Stomach (tissue), 9 donors: ENCODE measurements around the gene STMN1. TPM values are rescaled to one million over a fixed set of nuclear protein-coding genes. Genes with fewer than 3 reads are reported as not detected.
A peak's percentile ranks its signal among the peaks of the same experiment; 100 is the strongest.

Experiments
- DNase-seq, 2 donors: peaks; one replicate each; pipeline versions ENCODE4 v3.0.0 to v3.0.0-alpha.2; 2013 to 2019
- H3K27ac ChIP-seq, 5 donors: fragments of 200-600 bp in 4 of 5; sonication (generic) in 4 of 5; one replicate each; pipeline ENCODE4 v1.5.1; 2013 to 2019; ENCODE audit warnings: mild to moderate bottlenecking in 1 of 5, moderate library complexity in 1 of 5
- H3K27me3 ChIP-seq, 3 donors: fragments of 200-600 bp; sonication (generic); one replicate each; pipeline ENCODE4 v1.5.1; 2017 to 2019; ENCODE audit warnings: mixed run types in 1 of 3
- H3K36me3 ChIP-seq, 4 donors: fragments of 200-600 bp; sonication (generic); 1 replicate in 3 of 4; 2 replicates in 1 of 4; pipeline ENCODE4 v1.5.1; 2016 to 2019
- H3K4me1 ChIP-seq, 4 donors: fragments of 200-600 bp; sonication (generic); one replicate each; pipeline ENCODE4 v1.5.1; 2016 to 2019
- H3K4me3 ChIP-seq, 4 donors: fragments of 200-600 bp; sonication (generic) in 3 of 4; one replicate each; pipeline ENCODE4 v1.5.1; 2016 to 2019; ENCODE audit warnings: mild to moderate bottlenecking in 1 of 4
- H3K9me3 ChIP-seq, 4 donors: fragments of 200-600 bp; sonication (generic); one replicate each; pipeline ENCODE4 v1.5.1; 2016 to 2019
- EP300 ChIP-seq: sonication (generic); formaldehyde crosslinking; IDR thresholded peaks from one replicate; pipeline ENCODE4 v1.6.1; 2017; ENCODE audit warnings: antibody characterized with exemption
- POLR2A ChIP-seq, 4 donors: fragments of 450-650 bp; IDR thresholded peaks; one replicate each; pipeline ENCODE4 v1.6.1; 2016; ENCODE audit warnings: antibody characterized with exemption in 4 of 4, control low read depth in 2 of 4, mild to moderate bottlenecking in 1 of 4, moderate library complexity in 1 of 4
- POLR2AphosphoS5 ChIP-seq, 3 donors: sonication (generic); formaldehyde crosslinking; IDR thresholded peaks; one replicate each; pipeline ENCODE4 v1.6.1; 2016; ENCODE audit warnings: antibody characterized with exemption in 3 of 3
- WGBS, 5 donors: extraction: QIAGEN DNeasy Blood & Tissue Kit in 3 of 5; methylation state at CpG; one replicate each; pipeline versions ENCODE4 v1.1.5 to v1.1.7; 2013 to 2018; 5-methylcytosine and 5-hydroxymethylcytosine counted together
- intact Hi-C: fragments of 100-400 bp; cut with DNase I; formaldehyde crosslinking; loops from one replicate; pipeline ENCODE4 v1.15.1; 2023; ENCODE audit warnings: low total_unique reads
- polyA plus RNA-seq, 3 donors: library from polyadenylated mRNA; stranded (reverse); fragments of 200-250 nt; gene quantifications; one replicate each; pipeline ENCODE4 v1.2.3, GENCODE V29; 2013
- total RNA-seq, 5 donors: library from RNA; depleted of rRNA; stranded (reverse); fragments of >200 nt; gene quantifications; one replicate each; pipeline versions ENCODE4 v1.1.0 to v1.2.3, GENCODE V29; 2014 to 2016
- TF ChIP-seq, protein P1 (sequence below), 7 experiments: fragments of 450-650 bp in 4 of 7; fragments of 200-600 bp in 3 of 7; sonication (generic) in 3 of 7; IDR thresholded peaks; one replicate each; pipeline ENCODE4 v1.5.1; 2016 to 2019; ENCODE audit warnings: antibody characterized with exemption in 7 of 7, control low read depth in 2 of 7, mild to moderate bottlenecking in 1 of 7
- donor health status: healthy with polysubstance abuse.
- donor health status: Bipolar disorder and iron deficiency.
- donor health status: healthy.

Gene STMN1
- total and polyA plus RNA-seq, 8 donors, result 25.9 to 109 (median 73.2) TPM

DNA sequence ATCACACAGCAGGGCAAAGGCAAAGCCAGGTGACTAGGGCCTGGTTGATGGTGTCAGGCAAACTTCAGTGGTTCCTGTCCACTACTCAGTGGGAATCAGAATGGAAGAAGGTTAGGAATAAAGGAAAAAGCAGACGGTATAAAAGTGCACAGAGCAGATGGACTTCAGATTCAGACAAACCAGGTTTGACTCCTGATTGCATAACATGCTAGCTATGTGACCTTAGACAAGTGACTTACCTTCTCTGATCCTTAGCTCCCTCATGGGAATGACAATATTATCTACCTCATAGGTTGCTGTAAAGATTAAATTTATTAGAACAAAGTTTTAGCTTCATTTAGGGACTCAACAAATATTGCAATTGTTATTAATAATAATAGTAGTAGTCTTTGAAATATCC is 35.6 kb downstream of the STMN1 start:
- WGBS, 5 donors, result 66 to 87% (median 76%) methylated on average over 1 of the region's 1 CpG
- H3K27me3 ChIP-seq, result no peaks in the 10 kb centered on the region
- H3K9me3 ChIP-seq, result no peaks in the 10 kb centered on the region
- intact Hi-C loops, result no loop called here
- no peak overlapping the region for H3K4me3 ChIP-seq
- no peak for DNase-seq
- H3K27ac ChIP-seq, result peak overlapping the region in 4 of 5 donors; percentile 22 to 56 (median 46)
- peaks cover 0 to 14% (median 3%) of the 10 kb centered on the region in 4 donors for H3K36me3 ChIP-seq
- TF ChIP-seq, protein P1, sequence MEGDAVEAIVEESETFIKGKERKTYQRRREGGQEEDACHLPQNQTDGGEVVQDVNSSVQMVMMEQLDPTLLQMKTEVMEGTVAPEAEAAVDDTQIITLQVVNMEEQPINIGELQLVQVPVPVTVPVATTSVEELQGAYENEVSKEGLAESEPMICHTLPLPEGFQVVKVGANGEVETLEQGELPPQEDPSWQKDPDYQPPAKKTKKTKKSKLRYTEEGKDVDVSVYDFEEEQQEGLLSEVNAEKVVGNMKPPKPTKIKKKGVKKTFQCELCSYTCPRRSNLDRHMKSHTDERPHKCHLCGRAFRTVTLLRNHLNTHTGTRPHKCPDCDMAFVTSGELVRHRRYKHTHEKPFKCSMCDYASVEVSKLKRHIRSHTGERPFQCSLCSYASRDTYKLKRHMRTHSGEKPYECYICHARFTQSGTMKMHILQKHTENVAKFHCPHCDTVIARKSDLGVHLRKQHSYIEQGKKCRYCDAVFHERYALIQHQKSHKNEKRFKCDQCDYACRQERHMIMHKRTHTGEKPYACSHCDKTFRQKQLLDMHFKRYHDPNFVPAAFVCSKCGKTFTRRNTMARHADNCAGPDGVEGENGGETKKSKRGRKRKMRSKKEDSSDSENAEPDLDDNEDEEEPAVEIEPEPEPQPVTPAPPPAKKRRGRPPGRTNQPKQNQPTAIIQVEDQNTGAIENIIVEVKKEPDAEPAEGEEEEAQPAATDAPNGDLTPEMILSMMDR (IDR thresholded peaks at IDR 0.05), result no peak
- TF ChIP-seq EP300 (no peak), POLR2A (IDR thresholded peaks at IDR 0.05) (no peak), POLR2AphosphoS5 (IDR thresholded peaks at IDR 0.05) (no peak)
- H3K4me1 ChIP-seq, result peaks cover 64 to 83% (median 69%) of the 10 kb centered on the region in 4 donors

DNA sequence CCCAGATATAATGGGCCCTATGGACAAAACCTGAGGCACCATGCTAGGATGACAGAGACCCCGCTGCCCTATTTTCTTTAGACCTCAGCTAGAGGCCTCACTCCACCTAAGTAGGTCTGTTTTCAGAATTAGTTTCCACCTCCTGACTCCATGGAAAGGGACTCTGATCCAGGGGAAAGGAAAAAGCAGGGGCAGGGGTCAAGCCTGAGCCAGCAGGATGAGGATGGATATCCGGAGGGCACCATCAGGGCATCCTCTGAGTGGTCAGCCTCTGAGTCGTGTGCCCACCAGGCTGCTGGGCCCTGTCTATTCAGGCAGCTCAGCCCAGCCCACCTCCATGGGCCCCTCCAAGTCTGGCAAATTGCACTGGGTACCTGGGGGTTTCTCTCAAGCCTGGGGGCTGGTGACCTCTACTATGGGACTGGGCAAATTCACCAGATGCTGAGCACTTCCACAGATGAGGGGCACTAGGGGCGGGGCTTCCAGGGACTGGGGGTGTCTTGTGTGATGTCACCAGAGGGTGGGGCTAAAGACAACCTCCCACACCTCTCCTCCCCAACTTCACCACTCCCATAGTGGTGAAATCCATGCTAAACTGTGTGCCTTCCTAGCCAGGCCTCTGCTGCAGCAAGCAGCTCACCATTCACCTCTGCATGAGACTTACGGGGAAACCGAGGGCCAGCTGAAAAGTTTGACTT is 36.2 kb downstream of the STMN1 start:
- Histone ChIP-seq H3K4me3 (no peak overlapping the region), H3K36me3 (peaks cover 0 to 14% (median 3%) of the 10 kb centered on the region in 4 donors), H3K27ac (peak overlapping the region; percentile 22 to 56 (median 39)), H3K27me3 (no peaks in the 10 kb centered on the region), H3K9me3 (no peaks in the 10 kb centered on the region), H3K4me1 (peaks cover 63 to 79% (median 67%) of the 10 kb centered on the region in 4 donors)
- WGBS, 5 donors, result 67 to 90% (median 72%) methylated on average over 5 to 6 of the region's 6 CpGs
- intact Hi-C loops, result no loop called here
- DNase-seq, result no peak
- TF ChIP-seq, protein P1 (IDR thresholded peaks at IDR 0.05), result no peak
- TF ChIP-seq EP300 (no peak), POLR2A (IDR thresholded peaks at IDR 0.05) (no peak), POLR2AphosphoS5 (IDR thresholded peaks at IDR 0.05) (no peak)

DNA sequence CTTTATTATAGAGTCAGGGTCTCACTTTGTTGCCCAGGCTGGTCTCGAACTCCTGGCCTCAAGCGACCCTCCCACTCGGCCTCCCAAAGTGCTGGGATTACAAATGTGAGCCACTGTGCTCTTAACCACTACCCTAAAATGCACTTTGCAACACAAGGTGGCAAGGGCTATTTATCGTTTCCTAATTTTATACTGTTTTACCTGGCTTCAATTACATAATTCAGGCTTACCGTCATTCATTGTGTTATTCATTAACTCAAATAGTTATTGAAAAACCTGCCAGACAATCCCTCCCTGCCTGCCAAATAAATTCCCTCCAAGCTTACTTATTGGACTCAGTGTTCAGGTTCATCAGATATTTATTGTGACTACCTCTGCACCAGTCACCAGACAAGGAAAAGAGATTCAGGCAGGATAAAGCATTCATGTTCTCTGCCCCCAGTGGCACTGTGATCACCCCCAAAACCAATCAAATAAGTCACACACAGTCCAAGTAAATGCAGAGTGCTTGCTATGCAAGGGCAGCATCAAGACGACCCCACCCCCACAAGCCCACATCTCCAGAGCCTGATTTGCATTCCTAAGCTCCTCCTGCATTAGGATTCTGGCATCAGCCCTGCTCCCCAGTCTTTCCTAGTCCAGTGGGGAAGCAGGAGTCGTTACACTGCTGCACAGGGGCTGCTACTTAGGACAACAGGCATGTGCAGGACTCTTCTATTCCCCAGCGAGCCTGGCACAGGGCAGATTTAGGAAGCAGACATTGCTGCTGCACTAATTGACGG is 38.8 kb downstream of the STMN1 start:
- WGBS, 5 donors, result 30 to 46% (median 38%) methylated on average over 9 of the region's 9 CpGs
- no peak for TF ChIP-seq POLR2A (IDR thresholded peaks at IDR 0.05)
- TF ChIP-seq, protein P1 (IDR thresholded peaks at IDR 0.05), result no peak
- no peak for TF ChIP-seq EP300
- TF ChIP-seq POLR2AphosphoS5 (IDR thresholded peaks at IDR 0.05), result peak in 2 of 3 donors; percentile 52 to 67
- intact Hi-C loops, result no loop called here
- H3K4me3 ChIP-seq, result no peak overlapping the region
- H3K27ac ChIP-seq, result peak overlapping the region; percentile 76 to 86 (median 79)
- H3K9me3 ChIP-seq, result no peaks in the 10 kb centered on the region
- DNase-seq, result peak; percentile 58 to 66
- peaks cover 0 to 31% (median 16%) of the 10 kb centered on the region in 4 donors for H3K36me3 ChIP-seq
- H3K4me1 ChIP-seq, result peaks cover 39 to 54% (median 43%) of the 10 kb centered on the region in 4 donors
- H3K27me3 ChIP-seq, result no peaks in the 10 kb centered on the region

DNA sequence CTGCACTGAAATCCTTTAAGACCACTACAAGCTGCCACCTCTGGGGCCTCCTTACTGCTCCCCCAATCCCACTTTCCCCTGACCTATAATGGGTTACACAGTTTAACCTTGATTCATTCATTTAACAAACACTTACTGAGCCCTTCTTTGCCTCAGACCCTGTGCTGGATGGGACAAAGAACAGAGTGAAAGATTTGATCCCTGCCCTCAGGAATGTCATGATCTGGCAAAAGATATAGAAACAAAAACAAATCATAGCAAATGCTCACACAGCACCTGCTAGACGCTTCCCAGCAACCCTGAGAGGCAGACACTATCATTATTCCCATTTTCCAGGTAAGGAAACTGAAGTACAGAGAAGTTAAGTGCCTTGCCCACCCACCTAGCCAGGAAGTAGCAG is 39.9 kb downstream of the STMN1 start:
- Histone ChIP-seq H3K36me3 (peaks cover 0 to 32% (median 18%) of the 10 kb centered on the region in 4 donors), H3K27ac (peak overlapping the region; percentile 76 to 86 (median 79)), H3K4me3 (no peak overlapping the region), H3K4me1 (peaks cover 29 to 46% (median 32%) of the 10 kb centered on the region in 4 donors), H3K9me3 (no peaks in the 10 kb centered on the region), H3K27me3 (no peaks in the 10 kb centered on the region)
- 48 to 86% (median 60%) methylated on average over 1 of the region's 1 CpG for WGBS, 5 donors
- no peak for TF ChIP-seq POLR2AphosphoS5 (IDR thresholded peaks at IDR 0.05)
- intact Hi-C loops, result no loop called here
- DNase-seq, result peak in 1 of 2 donors; percentile 7
